Astrocyte (in vitro differentiated cells and primary cell): Measurements from ENCODE around the gene C1QTNF9.
"Not testable (repeated sequence)": the region's sequence is repeated elsewhere in the genome, so short reads cannot be mapped to it uniquely, and the experiment has no call there.

Experiments used
- EZH2 ChIP-seq: IDR thresholded peaks from 2 replicates; pipeline ENCODE4 v1.6.1; 2012; ENCODE audit warnings: mild to moderate bottlenecking, low read length, inconsistent platforms; ENCODE audit not compliant: insufficient read depth
- TF ChIP-seq, protein P1 (sequence below): IDR thresholded peaks from 2 replicates; pipeline ENCODE4 v1.5.1; 2011; ENCODE audit warnings: low read depth, mild to moderate bottlenecking, inconsistent platforms, low read length, moderate library complexity; ENCODE audit not compliant: insufficient read depth

DNA sequence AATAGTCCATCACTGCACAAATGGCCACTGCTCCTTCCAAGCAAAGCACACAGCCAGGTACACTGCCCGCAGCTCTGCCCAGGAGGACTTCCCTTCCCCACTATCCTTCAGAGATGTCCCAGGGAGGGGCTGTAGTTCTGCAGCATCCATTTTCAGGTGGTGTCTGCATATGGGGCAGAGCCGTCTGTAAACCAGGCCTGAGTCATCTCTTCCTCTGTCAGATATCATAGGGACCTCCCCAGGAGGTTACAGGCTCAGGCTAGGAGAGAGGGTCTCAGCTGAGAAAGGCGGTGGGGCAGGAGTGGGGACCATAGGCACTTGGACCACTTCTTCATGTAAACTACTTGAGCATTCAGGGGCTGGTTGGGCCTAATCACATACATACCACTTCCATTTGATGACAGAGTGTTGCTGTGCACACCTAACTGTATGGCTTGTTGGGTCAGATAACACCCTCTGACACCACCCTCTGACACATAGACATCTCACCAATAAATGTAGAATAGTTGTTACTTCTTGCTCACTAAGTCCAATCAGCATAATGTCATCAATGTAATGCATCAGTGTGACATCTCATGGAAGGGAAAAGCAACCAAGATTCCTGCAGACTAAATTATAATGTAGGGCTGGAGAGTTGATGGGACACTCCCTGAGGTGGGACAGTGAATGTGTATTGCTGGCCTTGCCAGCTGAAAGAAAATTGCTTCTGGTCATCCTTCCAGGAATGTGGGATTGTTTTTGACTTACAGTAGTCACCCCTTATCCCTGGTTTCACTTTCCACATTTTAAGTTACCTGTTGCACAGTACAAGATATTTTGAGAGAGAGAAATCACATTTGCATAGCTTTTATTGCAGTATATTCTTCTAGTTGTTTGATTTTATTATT lies 40.6 kb downstream of the C1QTNF9 start:
- TF ChIP-seq, protein P1, sequence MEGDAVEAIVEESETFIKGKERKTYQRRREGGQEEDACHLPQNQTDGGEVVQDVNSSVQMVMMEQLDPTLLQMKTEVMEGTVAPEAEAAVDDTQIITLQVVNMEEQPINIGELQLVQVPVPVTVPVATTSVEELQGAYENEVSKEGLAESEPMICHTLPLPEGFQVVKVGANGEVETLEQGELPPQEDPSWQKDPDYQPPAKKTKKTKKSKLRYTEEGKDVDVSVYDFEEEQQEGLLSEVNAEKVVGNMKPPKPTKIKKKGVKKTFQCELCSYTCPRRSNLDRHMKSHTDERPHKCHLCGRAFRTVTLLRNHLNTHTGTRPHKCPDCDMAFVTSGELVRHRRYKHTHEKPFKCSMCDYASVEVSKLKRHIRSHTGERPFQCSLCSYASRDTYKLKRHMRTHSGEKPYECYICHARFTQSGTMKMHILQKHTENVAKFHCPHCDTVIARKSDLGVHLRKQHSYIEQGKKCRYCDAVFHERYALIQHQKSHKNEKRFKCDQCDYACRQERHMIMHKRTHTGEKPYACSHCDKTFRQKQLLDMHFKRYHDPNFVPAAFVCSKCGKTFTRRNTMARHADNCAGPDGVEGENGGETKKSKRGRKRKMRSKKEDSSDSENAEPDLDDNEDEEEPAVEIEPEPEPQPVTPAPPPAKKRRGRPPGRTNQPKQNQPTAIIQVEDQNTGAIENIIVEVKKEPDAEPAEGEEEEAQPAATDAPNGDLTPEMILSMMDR = not testable (repeated sequence)
- TF ChIP-seq EZH2 = not testable (repeated sequence)
